H1 (cell line): ENCODE results near the gene WNT9A.

Experiments used
- CTCF ChIP-seq, 3 experiments: IDR thresholded peaks; 1 replicate in 2 of 3; 2 replicates in 1 of 3; pipeline versions ENCODE4 v1.5.1 to v1.6.1; 2011; ENCODE audit warnings: low read length in 3 of 3, mild to moderate bottlenecking in 3 of 3, inconsistent platforms in 2 of 3, low read depth in 1 of 3, moderate library complexity in 1 of 3; ENCODE audit not compliant: insufficient read depth in 1 of 3; ENCODE audit errors: control extremely low read depth in 1 of 3
- EZH2 ChIP-seq: fragments of 200-600 bp; sonication (generic); IDR thresholded peaks from 2 replicates; pipeline ENCODE4 v1.7.1; 2012; ENCODE audit warnings: low read depth, mild to moderate bottlenecking, moderate library complexity, low read length, inconsistent platforms; ENCODE audit not compliant: severe bottlenecking
- HDAC6 ChIP-seq: IDR thresholded peaks from one replicate; pipeline ENCODE4 v1.7.1; 2012; ENCODE audit warnings: low read depth, mild to moderate bottlenecking, inconsistent platforms, low read length, moderate library complexity
- KDM1A ChIP-seq: fragments of 200-600, 300-600 bp; sonication (generic); IDR thresholded peaks from 2 replicates; pipeline ENCODE4 v1.7.1; 2016; ENCODE audit warnings: mild to moderate bottlenecking, low read length, borderline replicate concordance
- NRF1 ChIP-seq: IDR thresholded peaks from 2 replicates; pipeline ENCODE4 v1.6.1; 2011; ENCODE audit warnings: mild to moderate bottlenecking, low read depth, low read length, improper control_type of control experiment
- POLR2A ChIP-seq, 2 experiments: IDR thresholded peaks; 1 replicate in 1 of 2; 2 replicates in 1 of 2; pipeline ENCODE4 v1.6.1; 2011; ENCODE audit warnings: low read depth in 2 of 2, low read length in 2 of 2, mild to moderate bottlenecking in 2 of 2; ENCODE audit errors: control extremely low read depth in 1 of 2
- POLR2AphosphoS5 ChIP-seq: IDR thresholded peaks from 2 replicates; pipeline ENCODE4 v1.6.1; 2011; ENCODE audit warnings: low read depth, low read length
- RBBP5 ChIP-seq: IDR thresholded peaks from 2 replicates; pipeline ENCODE4 v1.7.1; 2012; ENCODE audit warnings: low read depth, mild to moderate bottlenecking, inconsistent platforms, low read length, moderate library complexity, borderline replicate concordance
- RXRA ChIP-seq: IDR thresholded peaks from 2 replicates; pipeline ENCODE4 v1.6.1; 2011; ENCODE audit warnings: low read depth, mild to moderate bottlenecking, low read length, moderate library complexity; ENCODE audit not compliant: insufficient read depth
- SIN3A ChIP-seq, 2 experiments: IDR thresholded peaks in 1 of 2; conservative IDR thresholded peaks in 1 of 2; 2 replicates each; pipeline ENCODE4 v1.6.1; 2011 to 2012; ENCODE audit warnings: low read length in 2 of 2, improper control_type of control experiment in 1 of 2, low read depth in 1 of 2, mild to moderate bottlenecking in 1 of 2
- SP2 ChIP-seq: IDR thresholded peaks from 2 replicates; pipeline ENCODE4 v1.6.1; 2012; ENCODE audit warnings: mild to moderate bottlenecking, low read length, inconsistent platforms

GRCh38 chr1:227938911-227939790 is 8.6 kb downstream of the WNT9A start:
- TF ChIP-seq EZH2: no peak
- TF ChIP-seq CTCF (IDR thresholded peaks at IDR 0.05; ENCODE audit: control extremely low read depth in 1 of 3, insufficient read depth in 1 of 3, low read depth in 1 of 3, low read length in 3 of 3): no peak
- no peak for TF ChIP-seq KDM1A
- TF ChIP-seq NRF1: no peak
- no peak for TF ChIP-seq SP2
- TF ChIP-seq HDAC6: no peak
- no peak for TF ChIP-seq POLR2AphosphoS5
- no peak for TF ChIP-seq RBBP5
- no peak for TF ChIP-seq SIN3A (conservative IDR thresholded peaks at IDR 0.05 in 1 of 2, IDR thresholded peaks at IDR 0.05 in 1 of 2; ENCODE audit: low read depth in 1 of 2, low read length in 2 of 2)
- no peak for TF ChIP-seq POLR2A (IDR thresholded peaks at IDR 0.05; ENCODE audit: control extremely low read depth in 1 of 2, low read depth in 2 of 2, low read length in 2 of 2)
- TF ChIP-seq RXRA: no peak
